Prostate gland (tissue), 2 donors: ENCODE results near the gene ACVR2B. TPM values are rescaled to one million over a fixed set of nuclear protein-coding genes. Genes with fewer than 3 reads are reported as not detected.

Source experiments
- DNase-seq: peaks from one replicate; pipeline ENCODE4 v3.0.0-alpha.2; 2019; ENCODE audit warnings: low spot score
- H3K27ac ChIP-seq, 2 donors: fragments of 200-600 bp; sonication (generic); 2 replicates each; pipeline ENCODE4 v1.5.1; 2017 to 2019
- H3K27me3 ChIP-seq: fragments of 200-600 bp; sonication (generic); replicated peaks from 2 replicates; pipeline ENCODE4 v1.5.1; 2019; ENCODE audit not compliant: insufficient read depth
- H3K36me3 ChIP-seq, 2 donors: fragments of 200-600 bp; sonication (generic); 1 replicate in 1 of 2; 2 replicates in 1 of 2; pipeline versions ENCODE4 v1.5.1 to v1.8.1; 2017 to 2019
- H3K4me1 ChIP-seq: fragments of 200-600 bp; sonication (generic); replicated peaks from 2 replicates; pipeline ENCODE4 v1.5.1; 2019
- H3K4me3 ChIP-seq, 2 donors: fragments of 200-600 bp; sonication (generic); 2 replicates each; pipeline ENCODE4 v1.5.1; 2017 to 2019
- H3K9me3 ChIP-seq: fragments of 200-600 bp; sonication (generic); 2 replicates; pipeline ENCODE4 v1.5.1; 2017
- POLR2A ChIP-seq: fragments of 450-650 bp; IDR thresholded peaks from one replicate; pipeline ENCODE4 v1.6.1; 2016; ENCODE audit warnings: antibody characterized with exemption, mild to moderate bottlenecking
- POLR2AphosphoS5 ChIP-seq: sonication (generic); formaldehyde crosslinking; IDR thresholded peaks from one replicate; pipeline ENCODE4 v1.6.1; 2017; ENCODE audit warnings: antibody characterized with exemption
- WGBS: methylation state at CpG from one replicate; pipeline ENCODE4 v1.1.5; 2018; 5-methylcytosine and 5-hydroxymethylcytosine counted together
- intact Hi-C: fragments of 100-400 bp; cut with DNase I; formaldehyde crosslinking; loops from one replicate; pipeline ENCODE4 v1.14.2; 2022
- total RNA-seq, 2 donors: library from RNA; depleted of rRNA; stranded (reverse); fragments of >200 nt; gene quantifications; one replicate each; pipeline ENCODE4 v1.1.0, GENCODE V29; 2016
- TF ChIP-seq, protein P1 (sequence below), 4 experiments: fragments of 200-600 bp in 2 of 4; fragments of 450-650 bp in 2 of 4; sonication (generic) in 2 of 4; IDR thresholded peaks; 1 replicate in 3 of 4; 2 replicates in 1 of 4; pipeline ENCODE4 v1.5.1; 2016 to 2019; ENCODE audit warnings: antibody characterized with exemption in 4 of 4, mild to moderate bottlenecking in 2 of 4, moderate library complexity in 2 of 4

Gene ACVR2B
- total RNA-seq, 2 donors from 2014 or later = 5.8 to 24.3 TPM

DNA sequence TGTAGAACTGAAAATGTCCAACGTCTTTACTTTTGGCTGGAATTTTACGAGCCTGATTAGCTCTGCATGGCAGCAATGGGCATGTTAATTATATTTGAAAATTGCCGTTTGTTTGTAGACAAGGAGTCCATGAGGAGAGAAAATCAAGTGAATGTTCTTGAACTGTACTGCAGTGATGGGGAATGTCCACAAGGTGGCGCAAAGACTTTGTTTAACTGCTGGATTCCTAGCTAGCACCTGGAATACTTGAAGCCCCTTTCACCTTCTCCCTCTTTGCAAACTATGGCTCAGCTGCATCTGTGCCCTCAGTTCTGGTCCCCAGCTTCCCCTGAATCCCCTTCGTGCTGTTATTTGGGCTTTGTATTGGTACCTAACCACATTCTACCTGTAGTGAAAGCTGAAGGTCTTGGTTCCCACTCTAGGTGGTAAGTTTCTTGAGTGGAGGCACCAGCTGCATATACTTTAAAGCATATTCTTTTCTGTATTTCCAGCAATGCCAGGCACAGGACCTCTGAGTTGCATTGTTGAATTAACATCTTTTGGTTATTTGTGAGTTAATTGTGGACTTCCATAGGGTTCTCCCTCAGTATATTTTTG is 67.8 kb downstream of the ACVR2B start:
- Histone ChIP-seq H3K4me3 (no peak overlapping the region), H3K9me3 (no peaks in the 10 kb centered on the region), H3K27ac (no peak overlapping the region), H3K36me3 (peaks cover 0 to 5% of the 10 kb centered on the region in 2 donors), H3K27me3 (no peaks in the 10 kb centered on the region), H3K4me1 (no peaks in the 10 kb centered on the region)
- under 1% methylated on average over 5 of the region's 5 CpGs for WGBS
- TF ChIP-seq, protein P1, sequence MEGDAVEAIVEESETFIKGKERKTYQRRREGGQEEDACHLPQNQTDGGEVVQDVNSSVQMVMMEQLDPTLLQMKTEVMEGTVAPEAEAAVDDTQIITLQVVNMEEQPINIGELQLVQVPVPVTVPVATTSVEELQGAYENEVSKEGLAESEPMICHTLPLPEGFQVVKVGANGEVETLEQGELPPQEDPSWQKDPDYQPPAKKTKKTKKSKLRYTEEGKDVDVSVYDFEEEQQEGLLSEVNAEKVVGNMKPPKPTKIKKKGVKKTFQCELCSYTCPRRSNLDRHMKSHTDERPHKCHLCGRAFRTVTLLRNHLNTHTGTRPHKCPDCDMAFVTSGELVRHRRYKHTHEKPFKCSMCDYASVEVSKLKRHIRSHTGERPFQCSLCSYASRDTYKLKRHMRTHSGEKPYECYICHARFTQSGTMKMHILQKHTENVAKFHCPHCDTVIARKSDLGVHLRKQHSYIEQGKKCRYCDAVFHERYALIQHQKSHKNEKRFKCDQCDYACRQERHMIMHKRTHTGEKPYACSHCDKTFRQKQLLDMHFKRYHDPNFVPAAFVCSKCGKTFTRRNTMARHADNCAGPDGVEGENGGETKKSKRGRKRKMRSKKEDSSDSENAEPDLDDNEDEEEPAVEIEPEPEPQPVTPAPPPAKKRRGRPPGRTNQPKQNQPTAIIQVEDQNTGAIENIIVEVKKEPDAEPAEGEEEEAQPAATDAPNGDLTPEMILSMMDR (IDR thresholded peaks at IDR 0.05) = peak; percentile 80 to 90 (median 84)
- TF ChIP-seq POLR2AphosphoS5 = no peak
- TF ChIP-seq POLR2A = no peak
- peak; percentile 60 for DNase-seq
- intact Hi-C loops = loop anchor here (1.0 to 10.0 kb wide), 3 partner anchors 130 to 503 kb away; no protein-coding TSS in a partner anchor

DNA sequence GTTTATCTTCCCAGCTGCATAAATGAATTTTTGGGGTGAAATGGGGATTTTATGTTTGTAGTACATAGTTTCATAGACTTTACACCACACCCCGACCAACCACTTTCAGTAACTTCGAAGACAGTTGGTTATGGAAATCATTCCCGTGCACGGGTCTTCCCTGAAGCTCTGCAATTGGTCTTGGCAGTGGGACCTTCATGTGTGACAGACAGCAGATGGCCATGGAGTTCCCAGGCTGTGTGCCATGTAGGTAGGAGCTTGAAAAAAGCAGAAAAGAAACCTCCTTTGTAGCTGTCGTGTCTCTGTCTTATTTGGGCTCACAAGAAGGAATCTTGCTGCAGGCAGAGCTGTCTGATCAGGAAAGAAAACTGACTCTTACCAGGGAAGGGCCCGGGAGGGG is 68.3 kb downstream of the ACVR2B start:
- intact Hi-C loops = loop anchor here (5.0 to 10.0 kb wide), 2 partner anchors 320 to 503 kb away; no protein-coding TSS in a partner anchor
- Histone ChIP-seq H3K4me1 (no peaks in the 10 kb centered on the region), H3K36me3 (peaks cover 0 to 5% of the 10 kb centered on the region in 2 donors), H3K27me3 (no peaks in the 10 kb centered on the region), H3K4me3 (no peak overlapping the region), H3K9me3 (no peaks in the 10 kb centered on the region), H3K27ac (no peak overlapping the region)
- WGBS = 85% methylated on average over 6 of the region's 6 CpGs
- DNase-seq = no peak
- TF ChIP-seq POLR2AphosphoS5 = no peak

DNA sequence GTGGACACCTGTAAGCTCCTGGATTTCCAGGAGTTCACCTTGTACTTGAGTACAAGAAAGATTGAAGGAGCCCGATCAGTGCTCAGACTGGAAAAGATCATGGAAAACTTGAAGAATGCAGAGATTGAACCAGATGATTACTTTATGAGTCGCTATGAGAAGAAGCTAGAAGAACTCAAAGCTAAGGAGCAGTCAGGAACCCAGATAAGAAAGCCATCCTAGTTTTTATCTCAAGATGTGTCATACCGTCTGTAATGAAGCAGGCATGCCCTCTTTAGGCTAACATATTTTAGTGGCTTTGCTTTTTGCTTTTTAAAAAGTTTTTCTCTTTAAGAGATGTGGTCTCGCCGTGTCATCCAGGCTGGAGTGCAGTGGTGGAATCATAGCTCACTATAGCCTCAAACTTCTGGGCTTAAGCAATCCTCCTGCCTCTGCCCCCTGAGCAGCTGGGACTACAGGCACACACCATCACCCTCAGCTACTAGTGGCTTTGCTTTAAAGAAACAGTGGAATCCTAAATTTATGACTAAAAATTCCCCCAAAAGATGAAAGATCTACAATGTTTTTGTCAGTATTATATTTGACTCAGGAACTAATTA is 70.5 kb downstream of the ACVR2B start:
- 95% methylated on average over 5 of the region's 5 CpGs for WGBS

DNA sequence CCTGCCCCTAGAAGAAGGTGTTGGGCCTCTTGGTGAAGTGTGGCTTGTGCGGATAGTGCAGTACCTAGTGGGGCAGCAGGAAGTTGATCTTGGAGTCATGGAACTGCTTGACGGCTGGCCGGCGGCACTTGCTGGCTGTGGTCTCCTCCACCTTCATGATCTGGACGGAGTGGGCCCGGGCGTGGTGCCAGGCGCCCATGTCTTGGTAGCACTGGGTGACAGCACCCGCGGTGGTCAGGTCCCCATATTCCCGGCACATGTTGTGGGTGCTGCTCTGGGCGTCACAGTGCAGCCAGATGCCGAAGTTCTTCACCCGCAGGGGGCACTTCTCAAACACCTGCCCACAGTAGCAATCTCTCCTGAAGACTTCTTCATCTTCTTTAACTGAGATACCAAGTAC is 73.1 kb downstream of the ACVR2B start:
- H3K36me3 ChIP-seq = peaks cover 0 to 5% of the 10 kb centered on the region in 2 donors
- intact Hi-C loops = loop anchor here (10.0 kb wide), 1 partner anchor 498 kb away; no protein-coding TSS in a partner anchor
- TF ChIP-seq POLR2A = no peak
- TF ChIP-seq POLR2AphosphoS5 = no peak
- TF ChIP-seq, protein P1 (IDR thresholded peaks at IDR 0.05) = no peak
- no peaks in the 10 kb centered on the region for H3K27me3 ChIP-seq
- WGBS = 98% methylated on average over 14 of the region's 14 CpGs
- no peak overlapping the region for H3K27ac ChIP-seq
- H3K9me3 ChIP-seq = no peaks in the 10 kb centered on the region
- no peak overlapping the region for H3K4me3 ChIP-seq
- DNase-seq = no peak
- H3K4me1 ChIP-seq = no peaks in the 10 kb centered on the region

More for the DNA sequence above, 70.5 kb downstream of the ACVR2B start:
- intact Hi-C loops = loop anchor here (5.0 to 10.0 kb wide), 2 partner anchors 318 to 501 kb away; no protein-coding TSS in a partner anchor
- no peaks in the 10 kb centered on the region for H3K27me3 ChIP-seq
- H3K4me1 ChIP-seq = no peaks in the 10 kb centered on the region
- no peaks in the 10 kb centered on the region for H3K9me3 ChIP-seq
- no peak for DNase-seq
- H3K4me3 ChIP-seq = no peak overlapping the region
- peaks cover 0 to 5% of the 10 kb centered on the region in 2 donors for H3K36me3 ChIP-seq
- no peak for TF ChIP-seq POLR2A
- TF ChIP-seq, protein P1 (IDR thresholded peaks at IDR 0.05) = no peak
- TF ChIP-seq POLR2AphosphoS5 = no peak
- H3K27ac ChIP-seq = no peak overlapping the region

DNA sequence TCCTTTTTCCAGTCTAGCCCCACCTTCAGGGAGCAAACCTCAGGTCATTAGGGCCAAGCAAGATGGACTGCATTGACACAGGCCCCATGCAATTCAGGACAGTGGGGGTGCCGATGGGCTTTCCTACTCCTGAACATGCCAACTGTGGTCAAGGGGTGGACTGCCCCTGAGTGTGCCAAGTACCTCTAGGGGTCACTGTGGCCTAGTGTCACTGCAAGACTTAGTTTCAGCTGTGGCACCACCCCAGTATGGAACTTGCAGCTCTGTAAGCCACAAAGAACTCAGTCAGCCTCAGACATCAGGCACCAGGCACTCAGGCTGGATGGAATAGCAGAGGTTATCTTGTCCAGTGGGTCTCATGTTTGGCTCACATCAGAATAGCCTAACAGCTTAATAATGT is 74.8 kb downstream of the ACVR2B start:
- no peak overlapping the region for H3K27ac ChIP-seq
- no peak overlapping the region for H3K4me3 ChIP-seq
- H3K36me3 ChIP-seq = peaks cover 0 to 5% of the 10 kb centered on the region in 2 donors
- intact Hi-C loops = loop anchor here (10.0 kb wide), 1 partner anchor 496 kb away; no protein-coding TSS in a partner anchor
- TF ChIP-seq, protein P1 (IDR thresholded peaks at IDR 0.05) = no peak
- TF ChIP-seq POLR2A = no peak
- no peak for DNase-seq
- 100% methylated on average over 1 of the region's 1 CpG for WGBS
- H3K9me3 ChIP-seq = no peaks in the 10 kb centered on the region
- no peaks in the 10 kb centered on the region for H3K27me3 ChIP-seq
- no peaks in the 10 kb centered on the region for H3K4me1 ChIP-seq
